Stimulated activated CD4-positive, alpha-beta T cell treated with anti-CD3 and anti-CD28 coated beads, Interleukin-1b, Interleukin-23, amount 100 ng/mL, for 24 hours (primary cell): ENCODE data around the gene KRTAP5-3.

ENCODE experiments used
- DNase-seq, 4 experiments: peaks; one replicate each; pipeline ENCODE4 v3.0.0-alpha.2; 2020; ENCODE audit warnings: low read depth in 4 of 4, low spot score in 1 of 4

KRTAP5-3 gene

GRCh38 chr11:1565173-1565903 lies 42.9 kb downstream of the KRTAP5-3 start:
- DNase-seq = no peak

GRCh38 chr11:1564535-1565172 lies 43.6 kb downstream of the KRTAP5-3 start:
- DNase-seq = no peak

- DNase-seq = no peak
These were observed 44.3 kb downstream of the KRTAP5-3 start for GRCh38 chr11:1563697-1564534.

GRCh38 chr11:1563149-1563638 lies 45.1 kb downstream of the KRTAP5-3 start:
- no peak for DNase-seq

- no peak for DNase-seq
These were observed 45.7 kb downstream of the KRTAP5-3 start for GRCh38 chr11:1562469-1563148.

- no peak for DNase-seq
These were observed 46.3 kb downstream of the KRTAP5-3 start for GRCh38 chr11:1561955-1562354.

- no peak for DNase-seq
These were observed 47.0 kb downstream of the KRTAP5-3 start for GRCh38 chr11:1561266-1561665.

- no peak for DNase-seq
These were observed 47.5 kb downstream of the KRTAP5-3 start for GRCh38 chr11:1560649-1561251.

GRCh38 chr11:1560002-1560648 lies 48.1 kb downstream of the KRTAP5-3 start:
- no peak for DNase-seq

GRCh38 chr11:1559111-1559951 lies 48.9 kb downstream of the KRTAP5-3 start:
- DNase-seq = no peak

- DNase-seq = no peak
These were observed 49.5 kb downstream of the KRTAP5-3 start for GRCh38 chr11:1558775-1559110.

GRCh38 chr11:1557904-1558774 lies 50.1 kb downstream of the KRTAP5-3 start:
- no peak for DNase-seq
